HEK293T (cell line): ENCODE measurements around the gene PTGR2.
"Not testable (repeated sequence)": the region's sequence is repeated elsewhere in the genome, so short reads cannot be mapped to it uniquely, and the experiment has no call there.

Source experiments
- CTCF ChIA-PET: fragments of 350-600 bp; formaldehyde crosslinking; extraction: SDS; loops from one replicate; lab custom pipeline; 2021; ENCODE audit warnings: antibody characterized with exemption, inconsistent platforms; lab: Yijun Ruan, JAX
- POLR2A ChIA-PET: fragments of 350-600 bp; formaldehyde crosslinking; extraction: SDS; loops from one replicate; lab custom pipeline; 2020; ENCODE audit warnings: antibody characterized with exemption, inconsistent platforms; lab: Yijun Ruan, JAX
- DNase-seq: peaks from one replicate; pipeline ENCODE4 v3.0.0; 2012; ENCODE audit warnings: mixed read lengths; ENCODE audit errors: extremely low spot score
- ARNT ChIP-seq: fragments of 450-650 bp; IDR thresholded peaks from 2 replicates; pipeline ENCODE4 v1.6.1; 2017; ENCODE audit warnings: mild to moderate bottlenecking
- BHLHE40 ChIP-seq: fragments of 450-650 bp; IDR thresholded peaks from 2 replicates; pipeline ENCODE4 v1.6.1; 2016; ENCODE audit warnings: mild to moderate bottlenecking, moderate library complexity, borderline replicate concordance
- CTBP1 ChIP-seq: fragments of 450-650 bp; IDR thresholded peaks from 2 replicates; pipeline ENCODE4 v1.6.1; 2016; ENCODE audit warnings: borderline replicate concordance
- ELF4 ChIP-seq: fragments of 450-650 bp; IDR thresholded peaks from 2 replicates; pipeline ENCODE4 v1.6.1; 2017; ENCODE audit warnings: antibody characterized with exemption
- FOXA1 ChIP-seq: fragments of 450-650 bp; IDR thresholded peaks from 2 replicates; pipeline ENCODE4 v1.6.1; 2016; ENCODE audit warnings: mild to moderate bottlenecking
- FOXK2 ChIP-seq: fragments of 450-650 bp; IDR thresholded peaks from 2 replicates; pipeline ENCODE4 v1.6.1; 2016; ENCODE audit warnings: mild to moderate bottlenecking
- FOXM1 ChIP-seq: fragments of 450-650 bp; IDR thresholded peaks from 2 replicates; pipeline ENCODE4 v1.6.1; 2017; ENCODE audit warnings: mild to moderate bottlenecking, borderline replicate concordance
- HDGF ChIP-seq: fragments of 450-650 bp; IDR thresholded peaks from 2 replicates; pipeline ENCODE4 v1.6.1; 2017; ENCODE audit warnings: antibody characterized with exemption, borderline replicate concordance
- L3MBTL2 ChIP-seq: fragments of 450-650 bp; conservative IDR thresholded peaks from 2 replicates; pipeline ENCODE4 v1.6.1; 2016; ENCODE audit warnings: mild to moderate bottlenecking
- LEF1 ChIP-seq: fragments of 450-650 bp; IDR thresholded peaks from 2 replicates; pipeline ENCODE4 v1.6.1; 2017; ENCODE audit warnings: mild to moderate bottlenecking, borderline replicate concordance
- NFRKB ChIP-seq: fragments of 450-650 bp; IDR thresholded peaks from 2 replicates; pipeline ENCODE4 v1.6.1; 2016; ENCODE audit warnings: mild to moderate bottlenecking, moderate library complexity
- PKNOX1 ChIP-seq: fragments of 450-650 bp; IDR thresholded peaks from 2 replicates; pipeline ENCODE4 v1.6.1; 2016
- SP1 ChIP-seq: fragments of 450-650 bp; IDR thresholded peaks from 2 replicates; pipeline ENCODE4 v1.6.1; 2017
- SUZ12 ChIP-seq: fragments of 450-650 bp; IDR thresholded peaks from 2 replicates; pipeline ENCODE4 v1.6.1; 2016; ENCODE audit warnings: mild to moderate bottlenecking
- TARDBP ChIP-seq: fragments of 450-650 bp; IDR thresholded peaks from 2 replicates; pipeline ENCODE4 v1.6.1; 2016
- ZNF384 ChIP-seq: fragments of 450-650 bp; IDR thresholded peaks from 2 replicates; pipeline ENCODE4 v1.6.1; 2016

The PTGR2 gene

GRCh38 chr14:73823339-73823885, 28.2 kb upstream of the PTGR2 start:
- ChIA-PET CTCF (interaction anchor here (1.2 kb wide), 1 partner anchor 92 kb away, joined by 4 read pairs; no protein-coding TSS in a partner anchor), POLR2A (no interaction called here)

GRCh38 chr14:73824127-73824526, 27.5 kb upstream of the PTGR2 start:
- ChIA-PET CTCF (interaction anchor here (0.6 to 1.5 kb wide), 2 partner anchors 94 to 409 kb away, joined by 3 to 7 read pairs; no protein-coding TSS in a partner anchor), POLR2A (no interaction called here)
- TF ChIP-seq ARNT, result no peak
- no peak for TF ChIP-seq FOXA1
- no peak for TF ChIP-seq ZNF384
- TF ChIP-seq NFRKB, result no peak
- no peak for DNase-seq

More at GRCh38 chr14:73823339-73823885, 28.2 kb upstream of the PTGR2 start:
- TF ChIP-seq SP1 (no peak), ELF4 (no peak), ZNF384 (no peak), PKNOX1 (no peak), NFRKB (no peak), FOXK2 (no peak), FOXM1 (no peak), SUZ12 (no peak), BHLHE40 (no peak), TARDBP (no peak), L3MBTL2 (no peak), FOXA1 (no peak), CTBP1 (no peak), HDGF (no peak)
- no peak for DNase-seq

- POLR2A ChIA-PET, result no interaction called here
- CTCF ChIA-PET, result interaction anchor here (0.6 to 1.5 kb wide), 4 partner anchors 66 to 410 kb away, joined by 3 to 7 read pairs (median 4); no protein-coding TSS in a partner anchor
- DNase-seq, result no peak
- TF ChIP-seq BHLHE40 (no peak), CTBP1 (no peak), ZNF384 (no peak), FOXK2 (no peak), FOXA1 (no peak), TARDBP (no peak)
Observed at GRCh38 chr14:73824536-73824935, 27.1 kb upstream of the PTGR2 start.

GRCh38 chr14:73825551-73826188, 26.0 kb upstream of the PTGR2 start:
- peak; percentile 84 for DNase-seq
- TF ChIP-seq L3MBTL2, result no peak
- TF ChIP-seq SP1, result no peak
- no peak for TF ChIP-seq BHLHE40
- no peak for TF ChIP-seq NFRKB
- no peak for TF ChIP-seq TARDBP
- no peak for TF ChIP-seq PKNOX1
- TF ChIP-seq FOXM1, result no peak
- TF ChIP-seq ELF4, result no peak
- no peak for TF ChIP-seq CTBP1
- TF ChIP-seq FOXA1, result no peak
- no peak for TF ChIP-seq LEF1
- no peak for TF ChIP-seq ZNF384
- TF ChIP-seq FOXK2, result no peak
- POLR2A ChIA-PET, result no interaction called here
- CTCF ChIA-PET, result interaction anchor here (1.0 to 2.4 kb wide), 5 partner anchors 67 to 112 kb away, joined by 3 to 10 read pairs (median 4); no protein-coding TSS in a partner anchor

GRCh38 chr14:73827190-73827589, 24.4 kb upstream of the PTGR2 start:
- ChIA-PET POLR2A (interaction anchor here (1.1 kb wide), 2 partner anchors 24 to 69 kb away, joined by 4 read pairs; partner anchors contain the start of gene PTGR2), CTCF (interaction anchor here (0.5 to 2.4 kb wide), 5 partner anchors 11 to 98 kb away, joined by 3 to 10 read pairs (median 3); no protein-coding TSS in a partner anchor)
- DNase-seq, result not testable (repeated sequence)

GRCh38 chr14:73829071-73829470, 22.6 kb upstream of the PTGR2 start:
- POLR2A ChIA-PET, result interaction anchor here (0.8 to 0.9 kb wide), 2 partner anchors 22 to 69 kb away, joined by 3 to 4 read pairs; partner anchors contain the start of gene PTGR2

More at GRCh38 chr14:73829071-73829470, 22.6 kb upstream of the PTGR2 start:
- DNase-seq, result no peak
- CTCF ChIA-PET, result interaction anchor here (0.8 kb wide), 1 partner anchor 99 kb away, joined by 6 read pairs; no protein-coding TSS in a partner anchor
- no peak for TF ChIP-seq L3MBTL2
- TF ChIP-seq SP1, result no peak
- TF ChIP-seq ARNT, result no peak
- no peak for TF ChIP-seq SUZ12
- no peak for TF ChIP-seq TARDBP
- TF ChIP-seq ELF4, result no peak
- no peak for TF ChIP-seq NFRKB
- TF ChIP-seq ZNF384, result no peak
- no peak for TF ChIP-seq PKNOX1
- TF ChIP-seq CTBP1, result no peak
- no peak for TF ChIP-seq FOXM1
- TF ChIP-seq LEF1, result no peak
- no peak for TF ChIP-seq FOXK2
- no peak for TF ChIP-seq BHLHE40
- TF ChIP-seq FOXA1, result no peak
- no peak for TF ChIP-seq HDGF
